Thymus (tissue), 11 donors: ENCODE data around the gene GPR12. TPM values are rescaled to one million over a fixed set of nuclear protein-coding genes. Genes with fewer than 3 reads are reported as not detected.

ENCODE experiments used
- DNase-seq, 9 donors: peaks; one replicate each; pipeline ENCODE4 v3.0.0-alpha.2; 2013; ENCODE audit warnings: low spot score in 9 of 9, low read depth in 6 of 9, missing footprints in 1 of 9
- H3K27ac ChIP-seq, 2 donors: one replicate each; pipeline ENCODE4 v1.5.1; 2013; ENCODE audit warnings: control low read depth in 1 of 2, low read depth in 1 of 2, low read length in 1 of 2, mild to moderate bottlenecking in 1 of 2, moderate library complexity in 1 of 2
- H3K27me3 ChIP-seq, 2 donors: one replicate each; pipeline ENCODE4 v1.5.1; 2013; ENCODE audit warnings: low read length in 1 of 2; ENCODE audit not compliant: control insufficient read depth in 2 of 2, insufficient read depth in 1 of 2
- H3K36me3 ChIP-seq, 2 donors: one replicate each; pipeline ENCODE4 v1.5.1; 2013; ENCODE audit warnings: low read length in 1 of 2, mild to moderate bottlenecking in 1 of 2, moderate library complexity in 1 of 2; ENCODE audit not compliant: control insufficient read depth in 2 of 2, insufficient read depth in 2 of 2
- H3K4me1 ChIP-seq, 2 donors: one replicate each; pipeline ENCODE4 v1.5.1; 2013; ENCODE audit warnings: low read length in 2 of 2; ENCODE audit not compliant: control insufficient read depth in 2 of 2, insufficient read depth in 2 of 2
- H3K4me3 ChIP-seq, 2 donors: one replicate each; pipeline ENCODE4 v1.5.1; 2013; ENCODE audit warnings: low read length in 2 of 2, control low read depth in 1 of 2, mild to moderate bottlenecking in 1 of 2
- H3K9me3 ChIP-seq, 2 donors: one replicate each; pipeline ENCODE4 v1.5.1; 2013; ENCODE audit warnings: low read length in 1 of 2, mild to moderate bottlenecking in 1 of 2; ENCODE audit not compliant: control insufficient read depth in 2 of 2, insufficient read depth in 1 of 2
- WGBS: extraction: QIAGEN DNeasy Blood & Tissue Kit; methylation state at CpG from one replicate; pipeline ENCODE4 v1.1.7; 2013; 5-methylcytosine and 5-hydroxymethylcytosine counted together
- polyA plus RNA-seq: library from polyadenylated mRNA; stranded (reverse); fragments of 200-250 nt; gene quantifications from one replicate; pipeline ENCODE4 v1.2.3, GENCODE V29; 2013
- total RNA-seq: library from RNA; stranded (reverse); fragments of 120-200 nt; gene quantifications from one replicate; pipeline ENCODE4 v1.2.4, GENCODE V29; 2013
- donor health status: healthy.

Gene GPR12
- total and polyA plus RNA-seq, 2 donors: 0.02 TPM; not detected in 1

DNA sequence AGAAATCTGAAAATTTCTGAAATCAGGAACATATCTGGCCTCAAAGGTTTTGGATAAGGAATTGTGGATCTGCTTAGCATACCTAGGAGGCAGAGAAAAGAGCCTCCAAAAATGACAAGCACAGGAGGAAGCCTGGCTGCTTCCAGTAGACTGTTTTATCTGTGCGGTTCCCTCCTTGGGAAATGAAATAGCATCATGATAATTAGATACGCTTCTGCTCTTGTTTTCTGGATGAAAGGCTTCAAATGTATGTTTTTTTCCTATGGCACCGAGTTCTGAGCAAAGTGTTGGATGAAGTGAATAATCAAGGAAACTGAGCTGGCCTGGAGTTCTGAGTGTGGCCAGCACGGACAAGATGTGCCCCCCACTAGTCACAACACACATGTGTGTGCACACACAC is 19.8 kb upstream of the GPR12 start:
- 93% methylated on average over 4 of the region's 4 CpGs for WGBS
- H3K9me3 ChIP-seq: no peaks in the 10 kb centered on the region

DNA sequence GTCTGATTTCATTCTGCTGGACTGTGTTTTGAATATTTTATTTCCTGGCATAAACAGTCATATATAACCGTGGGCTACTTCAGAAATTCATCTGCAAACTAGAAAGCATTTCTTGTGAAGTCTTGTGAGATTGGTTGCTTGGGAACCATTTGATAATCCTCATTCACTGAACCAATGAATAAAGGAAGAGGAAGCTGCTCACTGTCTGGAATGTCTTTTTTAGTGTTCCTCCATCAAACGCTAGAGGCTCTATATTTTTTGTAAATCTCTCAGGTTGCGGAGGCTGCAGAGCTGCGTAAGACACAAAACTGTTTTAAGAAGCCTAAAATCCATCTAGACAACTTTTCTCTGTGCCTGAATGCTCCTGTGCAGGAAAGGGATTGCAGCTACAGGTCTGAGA is 18.7 kb upstream of the GPR12 start:
- no peak overlapping the region for H3K4me3 ChIP-seq
- no peaks in the 10 kb centered on the region for H3K27me3 ChIP-seq
- H3K27ac ChIP-seq: no peak overlapping the region
- H3K4me1 ChIP-seq: no peaks in the 10 kb centered on the region
- H3K9me3 ChIP-seq: no peaks in the 10 kb centered on the region
- WGBS: 87% methylated on average over 4 of the region's 4 CpGs
- no peak for DNase-seq
- no peaks in the 10 kb centered on the region for H3K36me3 ChIP-seq

More for the DNA sequence above, 19.8 kb upstream of the GPR12 start:
- Histone ChIP-seq H3K27me3 (peaks cover 0 to 2% of the 10 kb centered on the region in 2 donors), H3K4me1 (peaks cover under 1 to 4% of the 10 kb centered on the region in 2 donors), H3K27ac (no peak overlapping the region), H3K4me3 (no peak overlapping the region), H3K36me3 (no peaks in the 10 kb centered on the region)
- DNase-seq: no peak

DNA sequence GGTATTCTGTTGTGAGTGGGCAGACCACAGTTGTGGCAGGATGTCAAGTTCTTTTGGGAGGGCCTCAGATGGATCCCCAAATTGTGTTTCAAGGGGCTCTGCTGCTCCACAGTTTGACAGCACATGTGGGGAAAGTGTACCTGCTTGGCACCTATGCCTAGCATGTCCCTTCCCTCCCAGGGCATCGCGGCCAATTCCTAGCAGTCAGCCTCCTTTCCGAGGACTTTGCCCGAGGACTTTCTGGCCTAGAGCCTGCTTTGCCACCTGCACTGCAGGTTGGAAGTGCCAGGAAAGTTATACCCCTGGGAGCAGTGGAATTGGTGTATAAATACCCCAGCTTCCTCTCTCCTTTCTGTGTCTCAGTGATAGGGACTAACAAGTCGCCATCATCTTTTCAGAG is 11.9 kb upstream of the GPR12 start:
- Histone ChIP-seq H3K36me3 (no peaks in the 10 kb centered on the region), H3K4me3 (no peak overlapping the region), H3K27me3 (no peaks in the 10 kb centered on the region), H3K27ac (no peak overlapping the region), H3K4me1 (no peaks in the 10 kb centered on the region), H3K9me3 (no peaks in the 10 kb centered on the region)
- WGBS: 97% methylated on average over 5 of the region's 5 CpGs
- no peak for DNase-seq

GRCh38 chr13:26771796-26772195 is 11.2 kb upstream of the GPR12 start:
- WGBS: 92% methylated on average over 12 of the region's 12 CpGs
- no peaks in the 10 kb centered on the region for H3K9me3 ChIP-seq
- no peak overlapping the region for H3K4me3 ChIP-seq
- H3K27me3 ChIP-seq: no peaks in the 10 kb centered on the region
- no peak for DNase-seq
- H3K36me3 ChIP-seq: no peaks in the 10 kb centered on the region
- no peaks in the 10 kb centered on the region for H3K4me1 ChIP-seq
- H3K27ac ChIP-seq: no peak overlapping the region

DNA sequence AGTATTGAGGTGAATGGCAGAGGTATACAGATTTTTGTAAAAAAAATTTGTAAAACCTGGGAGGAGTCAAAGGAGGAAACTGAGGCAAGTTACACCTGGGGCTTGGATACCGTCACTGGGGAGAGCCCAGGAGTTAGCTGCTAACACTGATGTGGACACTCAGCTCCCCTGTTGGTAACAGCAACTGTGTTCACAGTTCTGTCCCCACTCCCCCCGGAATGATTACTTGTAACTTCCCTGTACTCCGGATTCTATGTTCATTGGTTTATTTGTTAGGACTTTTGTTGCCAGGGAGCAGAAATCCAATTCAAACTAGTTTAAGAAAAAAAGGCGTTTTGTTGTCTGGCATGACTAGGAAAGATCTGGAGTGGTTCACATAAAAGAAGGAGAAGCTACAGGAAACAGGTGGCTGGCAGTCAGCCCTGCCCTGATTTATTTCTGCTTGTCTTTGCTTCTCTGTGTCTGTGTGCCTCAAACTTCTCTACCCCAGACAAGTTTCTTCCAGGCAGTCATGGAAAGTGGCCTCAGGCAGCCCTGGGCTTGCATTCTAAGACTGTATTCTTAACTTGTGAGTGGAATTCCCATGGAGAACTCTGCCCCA is 2.3 kb upstream of the GPR12 start:
- Histone ChIP-seq H3K27me3 (peaks cover 42 to 55% of the 10 kb centered on the region in 2 donors), H3K36me3 (no peaks in the 10 kb centered on the region), H3K9me3 (no peaks in the 10 kb centered on the region), H3K27ac (no peak overlapping the region), H3K4me3 (no peak overlapping the region), H3K4me1 (no peaks in the 10 kb centered on the region)
- whole genome bisulfite sequencing: 56% methylated on average over 4 of the region's 4 CpGs
- no peak for DNase-seq

DNA sequence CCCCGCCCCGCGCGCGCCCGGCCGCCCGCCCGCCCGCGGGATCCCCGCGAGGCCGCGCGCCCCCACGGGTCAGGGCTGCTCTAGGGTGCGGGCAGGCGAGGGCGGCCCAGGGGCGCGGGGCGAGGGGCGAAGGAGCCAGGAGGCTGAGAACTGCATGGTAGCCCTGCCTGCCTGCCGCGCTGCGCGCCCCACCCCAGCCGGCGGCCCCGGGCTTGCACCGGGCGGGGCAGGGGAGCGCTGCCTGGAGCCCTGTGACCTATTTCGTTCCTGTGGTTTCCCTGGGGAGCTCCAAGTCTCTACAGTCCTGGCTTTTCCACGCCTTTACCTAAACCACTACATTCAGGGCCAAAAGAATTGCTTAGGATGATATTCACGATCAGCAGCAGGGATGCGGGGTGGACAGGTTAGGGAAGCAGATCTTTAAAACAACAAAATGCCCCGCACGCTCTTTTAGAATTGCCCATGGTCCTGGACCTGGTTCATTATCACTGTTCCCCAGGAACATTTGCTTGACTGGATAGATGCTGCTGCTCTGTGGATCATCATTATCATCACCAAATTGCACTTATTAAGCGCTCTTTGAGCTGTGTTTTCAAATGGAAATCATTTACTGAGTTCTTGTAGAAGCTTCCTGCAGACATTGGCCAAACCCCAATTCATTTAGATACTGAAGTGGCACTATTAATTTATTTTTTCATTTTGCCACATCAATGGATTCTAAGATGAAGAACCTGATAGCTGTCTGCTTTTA is 421 bp upstream of the GPR12 start:
- DNase-seq: no peak
- H3K36me3 ChIP-seq: no peaks in the 10 kb centered on the region
- H3K9me3 ChIP-seq: no peaks in the 10 kb centered on the region
- H3K27me3 ChIP-seq: peaks cover 44 to 60% of the 10 kb centered on the region in 2 donors
- 9% methylated on average over 41 of the region's 41 CpGs for WGBS
- H3K27ac ChIP-seq: no peak overlapping the region
- no peak overlapping the region for H3K4me3 ChIP-seq
- H3K4me1 ChIP-seq: no peaks in the 10 kb centered on the region

- H3K9me3 ChIP-seq: no peaks in the 10 kb centered on the region
- H3K27me3 ChIP-seq: peaks cover 44 to 55% of the 10 kb centered on the region in 2 donors
- no peak for DNase-seq
- no peaks in the 10 kb centered on the region for H3K4me1 ChIP-seq
- 71% methylated on average over 27 of the region's 27 CpGs for WGBS
- no peaks in the 10 kb centered on the region for H3K36me3 ChIP-seq
- H3K27ac ChIP-seq: no peak overlapping the region
- H3K4me3 ChIP-seq: no peak overlapping the region
Observed at GRCh38 chr13:26759249-26759906, 1.2 kb downstream of the GPR12 start.

- Histone ChIP-seq H3K4me1 (no peaks in the 10 kb centered on the region), H3K27me3 (peaks cover 44 to 55% of the 10 kb centered on the region in 2 donors)
- 87% methylated on average over 18 of the region's 18 CpGs for WGBS
Observed at GRCh38 chr13:26758496-26759157, 2.0 kb downstream of the GPR12 start.

GRCh38 chr13:26756961-26757360 is 3.6 kb downstream of the GPR12 start:
- DNase-seq: no peak
- Histone ChIP-seq H3K9me3 (no peaks in the 10 kb centered on the region), H3K27ac (no peak overlapping the region), H3K36me3 (no peaks in the 10 kb centered on the region), H3K4me1 (no peaks in the 10 kb centered on the region), H3K27me3 (peaks cover 38 to 39% of the 10 kb centered on the region in 2 donors), H3K4me3 (no peak overlapping the region)
- 58% methylated on average over 3 of the region's 3 CpGs for WGBS

More at GRCh38 chr13:26758496-26759157, 2.0 kb downstream of the GPR12 start:
- no peak overlapping the region for H3K27ac ChIP-seq
- H3K36me3 ChIP-seq: no peaks in the 10 kb centered on the region
- no peaks in the 10 kb centered on the region for H3K9me3 ChIP-seq
- no peak for DNase-seq
- no peak overlapping the region for H3K4me3 ChIP-seq
